ENCODE measurements around the gene CYP17A1.

- TF ChIP-seq, protein P1, sequence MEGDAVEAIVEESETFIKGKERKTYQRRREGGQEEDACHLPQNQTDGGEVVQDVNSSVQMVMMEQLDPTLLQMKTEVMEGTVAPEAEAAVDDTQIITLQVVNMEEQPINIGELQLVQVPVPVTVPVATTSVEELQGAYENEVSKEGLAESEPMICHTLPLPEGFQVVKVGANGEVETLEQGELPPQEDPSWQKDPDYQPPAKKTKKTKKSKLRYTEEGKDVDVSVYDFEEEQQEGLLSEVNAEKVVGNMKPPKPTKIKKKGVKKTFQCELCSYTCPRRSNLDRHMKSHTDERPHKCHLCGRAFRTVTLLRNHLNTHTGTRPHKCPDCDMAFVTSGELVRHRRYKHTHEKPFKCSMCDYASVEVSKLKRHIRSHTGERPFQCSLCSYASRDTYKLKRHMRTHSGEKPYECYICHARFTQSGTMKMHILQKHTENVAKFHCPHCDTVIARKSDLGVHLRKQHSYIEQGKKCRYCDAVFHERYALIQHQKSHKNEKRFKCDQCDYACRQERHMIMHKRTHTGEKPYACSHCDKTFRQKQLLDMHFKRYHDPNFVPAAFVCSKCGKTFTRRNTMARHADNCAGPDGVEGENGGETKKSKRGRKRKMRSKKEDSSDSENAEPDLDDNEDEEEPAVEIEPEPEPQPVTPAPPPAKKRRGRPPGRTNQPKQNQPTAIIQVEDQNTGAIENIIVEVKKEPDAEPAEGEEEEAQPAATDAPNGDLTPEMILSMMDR (IDR thresholded peaks at IDR 0.05) = no peak
- no peak for TF ChIP-seq POLR2A (IDR thresholded peaks at IDR 0.05)
- no peak for TF ChIP-seq EP300 (IDR thresholded peaks at IDR 0.05)
Measured at GRCh38 chr10:102869258-102870198, 32.3 kb upstream of the CYP17A1 start, which contains the start of gene AS3MT.

All from ovary (tissue), 3 donors.